ENCODE data around the gene SLIT3.

SLIT3 gene

GRCh38 chr5:169298193-169298592, 2.7 kb downstream of the SLIT3 start:
- DNase-seq, result no peak

GRCh38 chr5:169296419-169297143, 4.4 kb downstream of the SLIT3 start:
- no peak for DNase-seq

GRCh38 chr5:169295306-169295705, 5.6 kb downstream of the SLIT3 start:
- no peak for DNase-seq

- DNase-seq, result no peak
Observed at GRCh38 chr5:169294621-169295020, 6.3 kb downstream of the SLIT3 start.

GRCh38 chr5:169291877-169292276, 9.1 kb downstream of the SLIT3 start:
- DNase-seq, result no peak

GRCh38 chr5:169290895-169291294, 10.0 kb downstream of the SLIT3 start:
- no peak for DNase-seq

- no peak for DNase-seq
Observed at GRCh38 chr5:169289520-169289919, 11.4 kb downstream of the SLIT3 start.

- no peak for DNase-seq
Observed at GRCh38 chr5:169288066-169288930, 12.6 kb downstream of the SLIT3 start.

- no peak for DNase-seq
Observed at GRCh38 chr5:169287529-169287928, 13.4 kb downstream of the SLIT3 start.

GRCh38 chr5:169286572-169287300, 14.2 kb downstream of the SLIT3 start:
- no peak for DNase-seq

GRCh38 chr5:169283887-169284286, 17.1 kb downstream of the SLIT3 start:
- DNase-seq, result no peak

- no peak for DNase-seq
Observed at GRCh38 chr5:169281625-169282024, 19.3 kb downstream of the SLIT3 start.

- no peak for DNase-seq
Observed at GRCh38 chr5:169280696-169281095, 20.2 kb downstream of the SLIT3 start.

GRCh38 chr5:169280286-169280685, 20.7 kb downstream of the SLIT3 start:
- DNase-seq, result no peak

- DNase-seq, result no peak
Observed at GRCh38 chr5:169279125-169279524, 21.8 kb downstream of the SLIT3 start.

- no peak for DNase-seq
Observed at GRCh38 chr5:169273881-169274280, 27.1 kb downstream of the SLIT3 start.

- no peak for DNase-seq
Observed at GRCh38 chr5:169273451-169273850, 27.5 kb downstream of the SLIT3 start.

GRCh38 chr5:169272731-169273427, 28.1 kb downstream of the SLIT3 start:
- no peak for DNase-seq

GRCh38 chr5:169272111-169272510, 28.8 kb downstream of the SLIT3 start:
- no peak for DNase-seq

GRCh38 chr5:169270827-169271226, 30.1 kb downstream of the SLIT3 start:
- DNase-seq, result no peak

- DNase-seq, result no peak
Observed at GRCh38 chr5:169268019-169268418, 32.9 kb downstream of the SLIT3 start.

GRCh38 chr5:169265888-169266287, 35.1 kb downstream of the SLIT3 start:
- no peak for DNase-seq

GRCh38 chr5:169263591-169263990, 37.3 kb downstream of the SLIT3 start:
- DNase-seq, result no peak

Data from activated CD8-positive, alpha-beta memory T cell treated with anti-CD3 and anti-CD28 coated beads for 24 hours (primary cell).